ENCODE measurements around the gene PNPLA7. TPM values are rescaled to one million over a fixed set of nuclear protein-coding genes. Genes with fewer than 3 reads are reported as not detected.

Gene PNPLA7
- polyA plus RNA-seq, 1 of the 3 experiments (the other 2 are of a cell fraction), result 0.99 TPM

- TF ChIP-seq MXI1 (IDR thresholded peaks at IDR 0.05; ENCODE audit: low read depth, low read length), result no peak
These were observed 2.3 kb downstream of the PNPLA7 start (continued) for GRCh38 chr9:137547687-137548543.

- no peak for DNase-seq
- H2AFZ ChIP-seq (ENCODE audit: low read depth), result no peak overlapping the region
- no peaks in the 10 kb centered on the region for H3K36me3 ChIP-seq (replicated peaks in 1 of 2; ENCODE audit: control insufficient read depth in 1 of 2, insufficient read depth in 2 of 2, low read length in 1 of 2)
- H3K9me2 ChIP-seq, result no peaks in the 10 kb centered on the region
- no peaks in the 10 kb centered on the region for H3K79me2 ChIP-seq (ENCODE audit: insufficient read depth)
- no peak overlapping the region for H3K4me3 ChIP-seq (ENCODE audit: low read depth in 2 of 2, low read length in 1 of 2)
- H3K27me3 ChIP-seq (ENCODE audit: insufficient read depth), result no peaks in the 10 kb centered on the region
- H3K4me1 ChIP-seq (ENCODE audit: control insufficient read depth in 1 of 2, insufficient read depth in 2 of 2, low read depth in 1 of 2, low read length in 1 of 2), result peaks cover 0 to 4% of the 10 kb centered on the region in 2 experiments; a peak in 1 of 4 replicates
- H3K4me2 ChIP-seq, result no peak overlapping the region
- H4K20me1 ChIP-seq (ENCODE audit: insufficient read depth), result no peaks in the 10 kb centered on the region
- 80% methylated on average over 6 of the region's 10 CpGs for WGBS (ENCODE audit: low lambda C conversion rate)
- no peaks in the 10 kb centered on the region for H3K9me3 ChIP-seq
- no peak overlapping the region for H3K27ac ChIP-seq (ENCODE audit: low read depth in 2 of 2, low read length in 1 of 2)
- H3K9ac ChIP-seq, result no peak overlapping the region
- TF ChIP-seq JUND (IDR thresholded peaks at IDR 0.05) (no peak), ELF1 (IDR thresholded peaks at IDR 0.05) (no peak), MXI1 (IDR thresholded peaks at IDR 0.05; ENCODE audit: low read depth, low read length) (no peak), RXRA (IDR thresholded peaks at IDR 0.05; ENCODE audit: borderline replicate concordance, low read depth) (no peak), USF2 (IDR thresholded peaks at IDR 0.05; ENCODE audit: borderline replicate concordance, low read depth, low read length) (no peak), TCF12 (IDR thresholded peaks at IDR 0.05) (no peak)
- POLR2A ChIA-PET, result no interaction called here
- CTCF ChIA-PET, result interaction anchor here (0.6 to 2.9 kb wide), 6 partner anchors 10 to 122 kb away, joined by 3 to 13 read pairs (median 4); partner anchors contain the start of genes DPH7 and EXD3
- H3F3A ChIP-seq (replicated peaks; ENCODE audit: insufficient read depth), result no peaks in the 10 kb centered on the region
These were observed 5.1 kb downstream of the PNPLA7 start for GRCh38 chr9:137545123-137545522.

GRCh38 chr9:137544176-137544760 is 5.9 kb downstream of the PNPLA7 start:
- H3K27me3 ChIP-seq (ENCODE audit: insufficient read depth), result no peaks in the 10 kb centered on the region
- H2AFZ ChIP-seq (ENCODE audit: low read depth), result no peak overlapping the region
- no peaks in the 10 kb centered on the region for H3F3A ChIP-seq (replicated peaks; ENCODE audit: insufficient read depth)
- ChIA-PET POLR2A (no interaction called here), CTCF (interaction anchor here (1.4 to 2.9 kb wide), 2 partner anchors 9 to 24 kb away, joined by 3 to 13 read pairs; no protein-coding TSS in a partner anchor)
- H3K4me1 ChIP-seq (ENCODE audit: control insufficient read depth in 1 of 2, insufficient read depth in 2 of 2, low read depth in 1 of 2, low read length in 1 of 2), result no peaks in the 10 kb centered on the region
- no peak overlapping the region for H3K4me2 ChIP-seq
- no peaks in the 10 kb centered on the region for H3K36me3 ChIP-seq (replicated peaks in 1 of 2; ENCODE audit: control insufficient read depth in 1 of 2, insufficient read depth in 2 of 2, low read length in 1 of 2)
- no peaks in the 10 kb centered on the region for H3K9me3 ChIP-seq
- TF ChIP-seq CTCF (IDR thresholded peaks at IDR 0.05), result no peak
- no peaks in the 10 kb centered on the region for H3K79me2 ChIP-seq (ENCODE audit: insufficient read depth)
- H3K9me2 ChIP-seq, result no peaks in the 10 kb centered on the region
- no peak overlapping the region for H3K27ac ChIP-seq (ENCODE audit: low read depth in 2 of 2, low read length in 1 of 2)
- WGBS (ENCODE audit: low lambda C conversion rate), result 87% methylated on average over 9 of the region's 12 CpGs
- H3K9ac ChIP-seq, result no peak overlapping the region
- H4K20me1 ChIP-seq (ENCODE audit: insufficient read depth), result no peaks in the 10 kb centered on the region
- no peak overlapping the region for H3K4me3 ChIP-seq (ENCODE audit: low read depth in 2 of 2, low read length in 1 of 2)
- no peak for DNase-seq

Data from SK-N-SH (cell line).